ENCODE data around the gene KLHL26. TPM values are rescaled to one million over a fixed set of nuclear protein-coding genes. Genes with fewer than 3 reads are reported as not detected.
A peak's percentile ranks its signal among the peaks of the same experiment; 100 is the strongest.

KLHL26 gene
- total RNA-seq, 1 donor from 2014 or later = 12.0 TPM

GRCh38 chr19:18593367-18594095 is 43.3 kb upstream of the KLHL26 start:
- peaks cover 25% of the 10 kb centered on the region for H3K9me3 Mint-ChIP-seq (ENCODE audit: unreplicated experiment)
- no peak overlapping the region for H3K27ac Mint-ChIP-seq (ENCODE audit: unreplicated experiment)
- no peak for DNase-seq
- peak overlapping the region; percentile 81 for H3K4me3 Mint-ChIP-seq (ENCODE audit: unreplicated experiment)
- no peaks in the 10 kb centered on the region for H3K36me3 Mint-ChIP-seq (ENCODE audit: unreplicated experiment)
- TF ChIP-seq CTCF (IDR thresholded peaks at IDR 0.05; ENCODE audit: partially characterized antibody, unreplicated experiment) = no peak
- H3K27me3 Mint-ChIP-seq (ENCODE audit: unreplicated experiment) = peaks cover 15% of the 10 kb centered on the region
- H3K4me1 Mint-ChIP-seq (ENCODE audit: low read depth, unreplicated experiment) = peaks cover 5% of the 10 kb centered on the region

DNA sequence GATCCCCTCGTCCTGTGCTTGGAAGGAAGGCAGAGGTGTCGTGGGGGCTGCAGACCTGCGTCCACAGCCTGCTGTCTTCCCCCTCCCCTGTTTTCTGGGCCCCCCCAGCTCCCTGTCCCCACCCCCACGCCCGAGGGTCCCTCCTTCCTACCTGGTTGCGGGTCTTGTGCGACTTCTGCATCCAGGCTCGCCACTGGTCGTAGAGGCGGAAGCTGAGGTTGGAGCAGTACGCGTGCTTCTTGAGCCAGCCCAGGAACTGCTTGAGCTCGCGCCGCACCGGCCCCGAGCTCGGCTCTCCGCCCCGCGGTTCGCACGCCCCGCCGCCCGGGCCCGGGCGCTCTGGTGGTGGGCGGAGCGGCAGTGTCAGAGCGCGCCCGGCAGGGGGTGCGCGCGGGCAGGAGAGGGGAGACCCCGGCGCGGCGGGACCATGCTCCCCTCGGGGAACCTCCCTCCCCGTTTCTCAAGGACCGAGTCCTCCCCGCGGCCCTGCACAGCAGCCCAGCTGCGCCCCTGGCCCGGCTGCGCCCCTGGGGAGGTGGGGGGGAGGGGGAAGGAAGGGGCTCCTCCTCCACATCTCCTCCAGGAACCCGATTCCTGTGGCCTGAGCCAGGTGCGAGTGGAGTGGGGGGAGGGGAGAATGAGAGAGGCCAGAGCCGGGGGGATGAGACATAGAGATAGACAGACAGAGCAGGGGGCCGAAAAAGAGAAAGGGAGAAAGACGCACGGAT is 42.6 kb upstream of the KLHL26 start:
- Mint-ChIP-seq H3K27ac (ENCODE audit: unreplicated experiment) (peak overlapping the region; percentile 90), H3K4me1 (ENCODE audit: low read depth, unreplicated experiment) (peaks cover 5% of the 10 kb centered on the region), H3K4me3 (ENCODE audit: unreplicated experiment) (peak overlapping the region; percentile 91), H3K36me3 (ENCODE audit: unreplicated experiment) (no peaks in the 10 kb centered on the region), H3K9me3 (ENCODE audit: unreplicated experiment) (peaks cover 25% of the 10 kb centered on the region), H3K27me3 (ENCODE audit: unreplicated experiment) (peaks cover 15% of the 10 kb centered on the region)
- DNase-seq = peak; percentile 87
- TF ChIP-seq CTCF (IDR thresholded peaks at IDR 0.05; ENCODE audit: partially characterized antibody, unreplicated experiment) = peak; percentile 93

- peaks cover 22% of the 10 kb centered on the region for H3K9me3 Mint-ChIP-seq (ENCODE audit: unreplicated experiment)
- no peaks in the 10 kb centered on the region for H3K36me3 Mint-ChIP-seq (ENCODE audit: unreplicated experiment)
- H3K27me3 Mint-ChIP-seq (ENCODE audit: unreplicated experiment) = peaks cover 13% of the 10 kb centered on the region
- DNase-seq = no peak
- peak overlapping the region; percentile 91 for H3K4me3 Mint-ChIP-seq (ENCODE audit: unreplicated experiment)
- no peak for TF ChIP-seq CTCF (IDR thresholded peaks at IDR 0.05; ENCODE audit: partially characterized antibody, unreplicated experiment)
- peaks cover 5% of the 10 kb centered on the region for H3K4me1 Mint-ChIP-seq (ENCODE audit: low read depth, unreplicated experiment)
- peak overlapping the region; percentile 90 for H3K27ac Mint-ChIP-seq (ENCODE audit: unreplicated experiment)
Observed at GRCh38 chr19:18594824-18595373, 41.9 kb upstream of the KLHL26 start.

DNA sequence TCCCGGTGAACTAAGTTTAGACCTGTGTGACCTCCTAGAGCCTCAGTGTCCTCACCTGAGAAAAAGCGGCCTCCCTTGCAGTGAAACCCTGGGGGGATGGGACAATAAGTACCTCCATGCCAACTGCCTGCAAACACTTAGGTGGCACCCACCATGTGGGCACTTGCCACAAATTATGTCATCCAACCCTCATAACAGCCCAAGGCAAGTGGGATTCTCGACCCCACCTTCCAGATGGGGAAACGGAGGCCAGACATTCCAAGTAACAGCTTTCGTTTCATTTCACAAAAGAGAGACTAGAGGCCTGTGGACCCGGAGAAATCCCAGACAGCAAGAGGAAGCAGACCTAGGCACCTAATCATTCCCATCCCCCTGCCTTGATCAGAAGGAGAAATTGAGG is 41.4 kb upstream of the KLHL26 start:
- no peak overlapping the region for H3K27ac Mint-ChIP-seq (ENCODE audit: unreplicated experiment)
- peak overlapping the region; percentile 49 for H3K4me3 Mint-ChIP-seq (ENCODE audit: unreplicated experiment)
- peaks cover 4% of the 10 kb centered on the region for H3K4me1 Mint-ChIP-seq (ENCODE audit: low read depth, unreplicated experiment)
- peaks cover 17% of the 10 kb centered on the region for H3K9me3 Mint-ChIP-seq (ENCODE audit: unreplicated experiment)
- no peak for DNase-seq
- no peak for TF ChIP-seq CTCF (IDR thresholded peaks at IDR 0.05; ENCODE audit: partially characterized antibody, unreplicated experiment)
- no peaks in the 10 kb centered on the region for H3K36me3 Mint-ChIP-seq (ENCODE audit: unreplicated experiment)
- H3K27me3 Mint-ChIP-seq (ENCODE audit: unreplicated experiment) = peaks cover 12% of the 10 kb centered on the region
